ENCODE results near the gene CDH12. TPM values are rescaled to one million over a fixed set of nuclear protein-coding genes. Genes with fewer than 3 reads are reported as not detected.

Gene CDH12
- total RNA-seq, 1 donor from 2014 or later = not detected

DNA sequence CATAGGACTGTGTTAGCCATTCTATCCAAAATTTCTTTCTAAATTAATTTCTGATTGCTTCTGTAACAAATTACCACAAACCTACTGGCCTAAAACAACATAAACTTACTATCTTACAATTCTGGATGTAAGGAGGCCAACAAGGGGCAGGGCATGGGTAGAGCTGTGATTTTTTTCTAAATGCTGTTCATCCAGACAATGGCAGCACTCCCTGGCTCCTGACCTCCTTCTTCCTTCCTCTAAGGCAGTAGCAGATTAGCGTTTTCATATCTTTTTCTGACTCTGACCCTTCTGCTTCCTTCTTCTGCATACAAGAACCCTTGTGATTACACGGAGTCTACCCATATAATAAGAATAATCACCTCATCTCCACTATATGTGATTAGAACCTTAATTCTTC lies 1005.8 kb downstream of the CDH12 start:
- no peak for DNase-seq (ENCODE audit: low spot score)

DNA sequence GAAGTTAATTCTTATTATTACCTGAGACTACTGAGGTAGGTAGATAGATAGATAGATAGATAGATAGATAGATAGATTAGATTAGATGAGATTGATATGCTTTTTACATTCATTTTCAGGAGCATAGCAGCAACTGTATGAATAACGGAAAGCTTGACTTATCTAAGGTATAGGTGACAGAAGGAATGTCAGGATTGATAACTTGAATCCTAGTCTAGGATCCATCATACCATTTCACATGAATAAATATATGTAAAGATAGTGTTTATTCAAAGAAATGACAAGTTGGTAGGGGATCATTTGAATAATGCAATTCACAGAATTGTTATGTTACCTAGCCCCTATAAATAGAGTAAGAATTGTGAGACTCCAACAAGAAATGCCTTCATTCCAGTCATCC lies 1008.2 kb downstream of the CDH12 start:
- no peak for DNase-seq (ENCODE audit: low spot score)

DNA sequence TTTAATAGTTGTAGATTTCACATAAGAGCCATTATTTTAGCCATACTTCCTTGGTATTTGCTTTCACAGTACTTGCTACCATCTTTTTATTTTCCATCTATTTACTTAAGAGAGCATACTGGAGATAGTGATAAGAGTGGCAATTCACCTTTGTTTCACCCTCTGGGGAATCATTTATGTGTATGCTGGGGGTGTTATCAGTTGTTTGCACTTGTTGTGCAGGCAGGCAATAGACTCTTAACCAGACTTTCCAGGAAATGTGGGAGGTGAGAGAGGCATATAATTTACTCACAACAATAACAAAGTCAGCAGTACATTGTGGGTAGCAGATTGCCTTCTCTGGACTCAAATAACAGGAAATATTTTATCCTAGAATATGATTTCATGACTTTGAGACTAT lies 1018.3 kb downstream of the CDH12 start:
- DNase-seq (ENCODE audit: low spot score) = no peak

DNA sequence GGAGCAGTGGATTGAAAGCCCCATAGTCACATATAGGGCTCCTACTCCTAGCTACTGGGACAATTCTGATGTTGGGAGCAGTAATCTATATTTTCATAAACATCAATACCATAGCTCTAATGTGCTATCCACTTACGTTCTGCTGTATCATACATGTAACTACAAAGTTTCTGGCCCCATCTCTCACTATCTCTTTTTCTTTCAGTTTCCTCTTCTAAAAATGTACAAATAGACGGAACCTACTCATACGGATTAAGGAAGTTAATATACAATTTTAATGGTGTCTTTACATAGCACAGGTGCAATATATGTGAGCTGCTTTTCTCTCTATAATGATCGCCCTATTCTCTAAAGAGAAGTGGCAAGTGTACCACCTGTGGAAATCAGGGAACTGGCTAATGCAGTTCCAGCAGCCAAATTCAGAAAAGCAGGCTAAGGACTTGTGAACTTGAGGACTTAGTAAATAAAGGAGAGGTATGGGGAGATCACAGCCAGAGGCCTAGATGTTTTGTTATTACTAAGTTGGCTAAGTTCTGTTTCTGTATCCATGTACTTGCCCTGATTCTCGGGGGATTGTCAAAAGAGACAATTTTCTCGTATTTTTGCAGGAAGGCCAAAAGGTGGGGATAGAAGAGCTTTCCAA lies 1021.9 kb downstream of the CDH12 start:
- no peak for DNase-seq (ENCODE audit: low spot score)

DNA sequence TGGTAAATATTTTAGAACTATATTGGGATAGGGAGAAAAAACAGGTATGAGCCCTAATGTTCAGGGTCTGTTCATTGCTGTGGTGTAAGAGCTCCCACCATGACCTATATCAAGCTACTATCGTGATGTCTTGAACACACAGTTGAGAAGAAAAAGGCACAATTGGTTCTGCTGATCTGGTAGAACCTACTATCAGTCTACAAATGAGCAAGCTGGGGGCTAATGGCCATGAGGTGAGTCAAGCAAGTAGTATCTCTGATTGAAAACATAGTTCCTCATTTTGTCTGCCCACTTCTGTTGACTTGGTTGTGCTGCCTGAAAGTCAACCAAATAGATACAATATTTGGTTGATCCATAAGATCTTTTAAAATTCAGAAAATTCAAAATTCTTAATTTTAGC lies 1026.3 kb downstream of the CDH12 start:
- no peak for DNase-seq (ENCODE audit: low spot score)

DNA sequence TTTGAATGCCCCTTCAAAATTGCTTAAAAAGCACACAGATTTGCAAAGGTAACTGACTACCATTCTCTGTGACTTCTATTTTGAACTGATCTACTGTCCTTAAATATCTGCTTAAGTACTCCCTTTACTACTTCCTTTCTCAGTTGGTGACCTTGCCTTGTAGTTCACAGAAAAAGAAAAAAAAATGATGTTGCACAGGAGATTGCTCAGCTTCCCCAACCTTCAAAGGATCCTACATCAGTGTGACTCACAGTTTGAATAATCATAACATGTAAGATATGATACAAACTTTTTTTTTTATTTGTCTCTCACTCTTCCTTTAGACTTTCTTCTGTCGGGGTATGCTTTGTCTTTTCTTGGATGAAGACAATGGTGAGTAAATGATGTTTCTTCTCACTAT lies 1029.6 kb downstream of the CDH12 start:
- no peak for DNase-seq (ENCODE audit: low spot score)

DNA sequence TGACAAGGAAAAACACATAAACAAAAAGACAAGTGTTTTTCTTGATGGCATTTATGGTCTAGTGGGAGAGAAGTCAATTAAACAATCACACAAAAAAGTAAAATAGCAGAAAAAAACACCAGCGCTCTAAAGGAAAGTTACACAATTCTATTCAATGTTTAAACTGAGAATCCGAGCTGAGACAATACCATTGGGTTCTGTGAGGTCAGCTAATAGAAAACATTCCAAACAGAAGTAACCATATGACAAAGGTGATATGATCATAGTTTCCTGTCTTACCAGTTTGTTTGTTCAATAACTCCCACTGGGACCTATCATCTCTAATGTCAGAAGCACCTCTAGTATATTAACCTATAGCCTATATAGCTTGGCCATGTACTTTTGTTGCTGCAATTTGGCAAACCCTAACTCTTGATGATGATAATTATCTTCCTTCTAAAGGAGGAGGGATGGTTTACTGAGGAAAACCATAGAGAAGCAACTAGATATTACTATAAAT lies 1030.0 kb downstream of the CDH12 start:
- DNase-seq (ENCODE audit: low spot score) = no peak

DNA sequence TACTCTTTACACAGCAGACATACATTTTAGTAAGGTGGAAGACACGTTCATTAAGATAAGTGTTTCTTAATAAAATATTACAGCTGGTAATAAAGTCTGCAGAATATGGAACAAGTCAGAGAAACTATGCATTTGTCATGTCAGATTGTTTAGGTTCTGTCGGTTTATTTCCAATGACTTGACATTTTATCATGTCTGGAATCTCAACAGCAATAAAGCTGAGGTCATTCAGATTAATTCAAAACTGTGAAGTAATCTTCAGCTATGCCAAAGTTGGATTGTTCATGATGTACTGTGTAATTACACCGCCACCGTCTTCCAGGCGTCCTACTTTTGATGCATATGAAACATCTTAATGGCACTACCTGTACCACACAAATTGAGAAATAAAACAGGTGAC lies 1032.6 kb downstream of the CDH12 start:
- no peak for DNase-seq (ENCODE audit: low spot score)

DNA sequence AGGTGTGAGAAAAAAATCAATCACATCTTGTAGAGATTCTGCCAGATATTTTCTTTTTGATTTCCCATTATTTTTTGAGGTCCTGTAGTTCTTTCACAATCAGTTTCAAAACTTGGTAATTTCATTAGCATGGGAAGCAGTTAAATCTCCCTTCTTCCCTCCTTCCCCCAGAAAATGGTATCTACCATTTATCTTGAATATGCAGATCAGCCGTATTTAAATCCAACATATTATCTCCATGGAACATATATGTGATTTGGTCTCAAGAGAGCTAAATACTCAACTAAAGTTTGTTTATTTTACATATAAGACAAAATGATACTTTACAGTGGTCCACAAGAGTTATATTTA lies 1034.8 kb downstream of the CDH12 start:
- DNase-seq (ENCODE audit: low spot score) = no peak

DNA sequence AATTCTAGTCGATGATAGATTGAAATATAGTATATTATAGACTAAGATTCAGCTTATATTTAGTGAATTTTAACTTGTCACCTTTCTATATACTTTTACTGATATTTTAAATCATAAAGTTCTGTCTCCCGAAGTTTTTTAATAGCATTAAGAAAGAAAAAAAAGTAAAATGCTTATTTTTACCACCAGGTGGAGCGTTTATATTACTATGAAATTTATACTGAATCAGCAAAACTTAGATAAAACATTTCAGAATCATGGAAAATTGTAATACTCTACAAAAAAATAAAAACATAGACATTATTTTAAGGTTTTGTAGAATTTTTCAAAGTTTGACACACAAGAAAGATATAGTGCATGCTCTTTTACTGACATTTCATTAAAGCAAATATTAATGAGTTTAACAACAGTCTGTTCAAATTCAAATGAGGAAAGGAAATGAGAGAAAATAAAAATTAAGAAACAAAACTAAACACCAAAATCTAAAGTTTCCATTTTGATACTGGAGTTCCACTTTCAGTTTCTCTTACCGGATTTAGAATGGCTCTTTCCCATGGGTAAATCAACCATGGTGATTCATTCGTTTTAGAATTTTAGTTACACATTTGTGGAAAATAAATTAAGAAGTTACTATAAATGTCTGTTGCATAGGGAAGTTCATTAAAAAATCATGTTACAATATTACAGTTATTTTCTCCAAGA lies 1035.3 kb downstream of the CDH12 start:
- DNase-seq (ENCODE audit: low spot score) = no peak

DNA sequence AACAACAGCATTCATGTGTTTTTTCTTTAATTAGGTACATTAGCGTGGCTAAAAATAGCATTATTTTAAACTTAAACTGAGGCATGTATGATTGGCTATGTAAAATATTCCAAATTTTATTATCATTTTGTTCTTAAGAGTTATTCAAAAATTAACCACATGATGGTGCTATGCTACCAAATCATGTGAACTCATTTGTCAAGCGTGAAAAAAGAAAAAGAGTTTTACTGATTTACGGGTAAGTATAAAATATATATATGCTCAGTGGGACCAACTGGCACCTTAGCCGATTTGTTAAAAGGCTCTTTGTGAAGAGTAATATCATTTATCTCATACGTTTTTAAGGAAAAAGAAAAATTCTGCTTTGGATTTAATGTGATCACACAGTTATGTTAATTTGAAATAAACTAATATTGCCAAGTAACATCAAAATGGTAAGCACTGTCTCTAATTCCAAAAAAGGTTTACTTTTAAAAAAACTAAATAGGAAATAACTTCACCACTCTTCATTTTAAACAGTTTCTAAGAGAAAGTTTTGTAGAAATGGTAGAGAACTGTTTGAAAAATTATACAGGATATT lies 1042.3 kb downstream of the CDH12 start:
- no peak for DNase-seq (ENCODE audit: low spot score)

DNA sequence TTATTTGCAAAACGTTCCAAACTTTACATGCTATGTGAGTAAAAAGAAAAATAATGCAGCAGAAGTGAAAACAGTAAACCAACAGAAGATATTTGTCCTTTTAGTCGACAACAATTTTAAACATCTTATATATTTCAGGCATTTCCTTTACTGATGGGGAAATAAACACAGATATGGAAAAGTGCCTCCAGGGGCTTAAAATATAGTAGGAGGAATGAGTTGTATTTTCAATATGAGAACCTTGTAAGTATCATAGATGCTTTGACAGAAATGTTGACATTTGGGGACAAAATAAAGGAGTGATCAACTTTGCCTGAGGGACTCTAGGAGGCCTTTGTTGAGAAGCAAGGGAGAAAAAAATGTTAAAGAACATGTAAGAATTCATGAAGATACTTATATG lies 1043.5 kb downstream of the CDH12 start:
- no peak for DNase-seq (ENCODE audit: low spot score)

DNA sequence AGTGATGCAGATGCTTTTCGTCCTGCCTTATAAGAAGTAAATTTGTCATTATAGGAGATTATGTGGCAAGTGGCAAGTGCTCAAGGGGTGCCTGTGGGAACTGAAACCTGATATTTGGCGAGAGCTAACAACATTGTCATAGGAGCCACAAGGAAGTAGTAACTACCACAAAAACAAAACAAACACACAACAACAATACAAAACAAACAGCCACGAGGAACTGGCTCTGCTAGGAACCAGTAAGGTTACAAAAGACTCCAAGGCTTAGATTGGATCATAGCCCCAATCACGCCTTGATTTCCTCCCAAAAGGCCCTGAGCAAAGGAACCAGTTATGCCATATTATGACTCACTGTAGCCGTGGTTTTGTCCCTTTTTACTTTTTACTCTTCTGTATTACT lies 1045.2 kb downstream of the CDH12 start:
- no peak for DNase-seq (ENCODE audit: low spot score)

DNA sequence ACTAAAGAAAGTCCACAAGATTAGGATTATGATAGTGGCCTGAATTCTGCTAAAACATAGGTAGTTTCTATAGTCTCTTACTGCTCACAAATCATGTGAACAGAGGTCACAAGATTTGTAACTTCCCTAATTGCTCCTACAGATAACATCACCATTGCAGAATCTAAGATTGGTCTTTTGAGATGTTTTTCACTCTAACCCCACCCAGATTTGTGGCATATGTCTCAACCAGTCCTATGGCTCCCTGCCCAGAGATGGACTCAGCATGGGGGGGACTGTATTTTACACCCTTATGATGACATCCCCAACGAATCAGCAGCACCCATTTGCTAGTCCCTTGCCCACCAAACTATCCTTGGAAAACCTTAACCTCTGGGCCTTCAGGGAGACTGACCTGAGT lies 1046.2 kb downstream of the CDH12 start:
- no peak for DNase-seq (ENCODE audit: low spot score)

DNA sequence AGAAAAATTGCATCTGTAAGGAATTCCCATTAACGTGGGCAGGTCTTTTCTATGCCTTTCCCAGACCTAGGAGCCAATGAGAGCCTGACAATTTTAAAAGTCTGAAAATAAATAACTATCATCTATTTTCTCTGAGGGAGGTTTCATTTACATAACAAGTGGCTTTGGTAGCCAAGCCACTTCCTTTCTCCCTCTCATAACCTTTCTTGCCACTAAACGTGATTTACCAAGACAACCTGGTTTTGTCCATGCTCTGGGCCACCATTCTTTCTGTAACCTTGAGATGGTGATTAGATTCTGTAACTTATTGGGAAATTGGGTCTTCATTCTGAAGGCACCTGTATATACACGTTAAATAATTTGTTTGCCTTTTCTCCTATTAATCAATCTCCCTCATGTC lies 1046.9 kb downstream of the CDH12 start:
- no peak for DNase-seq (ENCODE audit: low spot score)

DNA sequence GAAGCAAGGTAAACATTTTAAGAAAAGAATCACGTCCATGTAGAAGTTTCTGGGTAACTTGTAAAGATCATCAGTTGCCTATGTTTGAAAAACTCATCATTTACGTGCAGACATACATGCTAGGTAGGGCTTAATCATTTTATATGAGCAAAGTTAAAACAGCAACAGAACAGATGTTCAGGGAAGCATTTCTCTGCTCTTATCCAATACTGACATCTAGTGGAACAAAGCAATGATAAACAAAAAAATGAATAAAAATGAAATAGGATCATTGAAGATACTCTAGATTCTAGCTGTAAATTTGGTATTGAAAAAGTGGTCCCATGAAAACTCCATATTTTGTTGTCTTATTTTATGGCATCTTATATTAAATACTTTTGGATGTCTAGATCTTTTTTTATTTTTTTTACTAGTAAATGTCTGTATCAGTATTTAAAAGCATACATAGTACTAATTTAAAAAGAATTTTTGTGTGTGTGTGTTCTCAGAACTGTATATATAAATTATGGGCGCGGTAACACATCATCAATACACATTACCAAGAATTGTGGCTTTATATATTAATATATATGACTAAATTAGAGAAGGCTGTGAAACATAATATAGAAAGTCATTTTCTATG lies 1050.2 kb downstream of the CDH12 start:
- DNase-seq (ENCODE audit: low spot score) = no peak

DNA sequence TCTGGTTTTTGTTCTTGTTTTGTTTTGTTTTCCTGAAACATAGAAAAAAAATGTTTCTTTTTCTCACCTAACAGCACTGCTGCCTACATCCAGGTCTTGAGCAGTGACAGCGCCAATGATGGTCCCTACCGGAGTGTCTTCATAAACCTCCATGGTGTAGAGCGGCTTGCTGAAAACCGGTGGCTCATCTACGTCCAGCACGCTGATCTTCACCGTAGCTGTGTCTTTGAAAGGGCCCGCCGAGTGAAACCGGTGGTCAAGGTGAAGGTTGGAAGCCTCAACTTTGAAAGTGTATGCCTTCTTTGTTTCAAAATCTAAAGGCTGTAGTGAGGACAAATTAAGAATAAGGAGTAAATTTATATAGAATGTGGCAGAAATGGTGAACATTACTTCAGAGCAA lies 1051.0 kb downstream of the CDH12 start:
- DNase-seq (ENCODE audit: low spot score) = no peak

DNA sequence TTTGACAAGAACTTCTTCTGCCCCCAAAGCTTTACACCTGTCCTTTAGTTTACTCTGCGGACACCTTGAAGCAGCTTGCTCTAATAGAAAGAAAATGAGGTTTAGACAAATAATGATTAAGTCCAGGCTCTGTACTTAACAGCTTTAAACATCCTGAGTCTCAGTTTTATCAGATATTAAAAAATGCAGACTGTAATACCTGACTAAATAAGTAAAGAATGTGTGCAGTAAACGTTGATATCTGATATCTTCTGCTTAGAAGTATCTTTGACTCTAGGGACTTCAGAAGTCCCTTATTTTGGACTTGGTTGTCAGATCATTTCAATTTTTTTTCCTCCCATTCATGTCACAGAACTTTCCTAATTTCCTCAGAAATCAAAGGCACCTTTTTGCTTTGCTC lies 1060.4 kb downstream of the CDH12 start:
- DNase-seq (ENCODE audit: low spot score) = no peak

DNA sequence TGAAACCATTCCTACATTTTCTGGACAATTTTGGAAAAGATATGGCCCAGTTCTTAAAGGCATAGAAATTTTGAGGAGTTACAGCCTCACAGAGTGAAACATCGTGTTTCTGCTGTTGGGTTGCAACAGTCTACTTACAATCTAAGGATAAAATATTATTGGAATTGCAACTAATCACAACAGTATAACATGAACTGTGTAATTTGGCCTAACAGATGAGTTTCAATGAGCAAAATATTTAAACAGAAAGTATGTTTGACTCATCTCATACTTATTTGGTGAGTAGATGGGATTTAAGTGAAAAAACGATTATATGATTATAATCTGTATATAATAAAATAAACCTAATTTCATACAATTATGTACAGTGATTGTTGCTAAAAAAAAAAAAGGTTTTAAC lies 1061.8 kb downstream of the CDH12 start:
- no peak for DNase-seq (ENCODE audit: low spot score)

DNA sequence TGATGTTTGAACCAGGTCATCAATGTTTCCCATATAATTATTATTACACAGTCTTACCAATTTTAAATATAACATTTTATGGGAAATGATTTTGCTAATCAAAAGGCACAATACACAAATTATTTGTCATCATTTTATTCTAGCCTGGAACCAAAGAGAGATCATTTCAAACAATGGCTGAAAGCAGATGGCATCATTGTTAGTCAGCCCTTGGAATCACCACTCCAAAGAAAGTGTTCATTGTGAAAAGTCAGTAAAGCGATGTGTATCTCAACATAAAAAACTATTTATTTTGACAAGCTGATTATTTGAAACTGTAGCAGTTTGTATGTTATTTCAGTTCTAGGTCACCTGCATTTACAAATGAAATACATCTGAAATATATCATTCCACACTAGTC lies 1068.7 kb downstream of the CDH12 start:
- DNase-seq (ENCODE audit: low spot score) = no peak

DNA sequence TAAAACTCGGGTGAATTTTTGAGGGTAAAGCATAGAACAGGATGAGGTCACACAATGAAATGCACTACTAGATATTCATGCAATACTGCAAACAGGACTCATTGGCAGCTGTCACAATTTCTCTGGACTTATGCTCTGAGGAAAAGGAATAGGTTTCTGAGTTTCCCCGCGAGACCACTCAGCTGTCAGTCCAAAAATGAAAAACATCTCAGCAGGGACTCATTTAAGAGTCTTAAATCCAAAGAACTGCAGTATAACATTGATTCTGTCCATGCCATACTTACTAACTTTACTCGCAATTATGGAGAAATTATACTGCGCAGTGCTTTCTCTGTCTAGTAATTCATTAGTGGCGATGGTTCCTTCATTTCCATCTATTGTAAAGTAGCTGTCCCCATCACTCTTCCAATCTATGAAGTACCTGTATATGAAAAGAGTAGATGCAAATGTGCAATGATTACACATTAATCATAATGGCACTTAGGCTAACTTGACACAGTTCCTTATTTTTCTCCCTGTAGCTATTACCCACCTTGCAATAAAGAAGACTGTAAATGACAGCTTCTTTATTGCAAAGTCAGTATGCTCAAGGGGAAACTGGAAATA lies 1070.0 kb downstream of the CDH12 start:
- no peak for DNase-seq (ENCODE audit: low spot score)

DNA sequence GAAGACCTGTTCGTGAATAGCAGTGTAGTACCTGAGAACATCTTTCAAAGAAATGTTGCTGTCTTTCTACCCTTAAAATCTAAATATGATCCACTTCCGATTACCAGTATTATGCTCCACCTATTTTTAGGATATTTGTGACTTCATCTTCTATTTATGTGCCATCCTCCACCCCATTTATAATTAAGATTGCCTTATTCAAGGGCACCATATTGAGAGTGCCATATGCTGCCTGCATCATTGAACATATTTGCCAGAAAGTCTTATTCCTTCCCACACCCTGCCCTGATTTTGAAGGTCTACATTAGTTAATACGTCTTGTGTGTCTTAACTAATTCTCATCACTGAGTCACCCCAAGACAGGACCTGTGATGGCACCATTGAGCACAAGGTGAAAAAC lies 1076.7 kb downstream of the CDH12 start:
- DNase-seq (ENCODE audit: low spot score) = no peak
